ENCODE results near the gene SPRR2F. TPM values are rescaled to one million over a fixed set of nuclear protein-coding genes. Genes with fewer than 3 reads are reported as not detected.

SPRR2F gene
- total RNA-seq, 1 donor from 2014 or later, result not detected

- DNase-seq (ENCODE audit: low read depth), result no peak
- H3K27me3 ChIP-seq (ENCODE audit: control insufficient read depth, insufficient read depth, low read length), result no peaks in the 10 kb centered on the region
- TF ChIP-seq CTCF (IDR thresholded peaks at IDR 0.05; ENCODE audit: insufficient read depth, low read length, poor library complexity, severe bottlenecking), result no peak
- H3K36me3 ChIP-seq (ENCODE audit: control insufficient read depth, insufficient read depth, low read length), result no peaks in the 10 kb centered on the region
- no peak overlapping the region for H3K4me3 ChIP-seq (ENCODE audit: low read depth, low read length)
Measured at GRCh38 chr1:153095764-153096163, 17.6 kb downstream of the SPRR2F start.

GRCh38 chr1:153094426-153094825 is 18.9 kb downstream of the SPRR2F start, which contains the start of gene SPRR2E:
Gene SPRR2E, minus strand, starts transcription at chr1:153094526. Its CDS starts 775 bp downstream, at chr1:153093751.
- Histone ChIP-seq H3K36me3 (ENCODE audit: control insufficient read depth, insufficient read depth, low read length) (no peaks in the 10 kb centered on the region), H3K27me3 (ENCODE audit: control insufficient read depth, insufficient read depth, low read length) (no peaks in the 10 kb centered on the region), H3K4me3 (ENCODE audit: low read depth, low read length) (no peak within 1 kb of the TSS)
- TF ChIP-seq CTCF (IDR thresholded peaks at IDR 0.05; ENCODE audit: insufficient read depth, low read length, poor library complexity, severe bottlenecking), result no peak
- no peak for DNase-seq (ENCODE audit: low read depth)

DNA sequence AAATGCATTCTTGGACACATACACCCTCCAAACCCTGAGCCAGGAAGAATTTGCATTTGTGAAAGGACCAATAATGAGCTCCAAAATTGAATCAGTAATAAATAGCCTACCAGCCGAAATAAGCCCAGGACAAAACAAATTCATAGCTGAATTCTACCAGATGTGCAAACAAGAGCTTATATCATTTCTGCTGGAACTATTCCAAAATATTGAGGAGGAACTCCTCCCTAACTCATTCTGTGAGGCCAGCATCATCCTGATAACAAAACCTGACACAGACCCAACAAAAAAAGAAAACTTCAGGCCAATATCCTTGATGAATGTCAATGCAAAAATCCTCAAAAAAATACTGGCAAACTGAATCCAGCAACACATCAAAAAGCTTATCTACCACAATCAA is 25.7 kb downstream of the SPRR2F start:
- Histone ChIP-seq H3K27me3 (ENCODE audit: control insufficient read depth, insufficient read depth, low read length) (no peaks in the 10 kb centered on the region), H3K36me3 (ENCODE audit: control insufficient read depth, insufficient read depth, low read length) (no peaks in the 10 kb centered on the region), H3K4me3 (ENCODE audit: low read depth, low read length) (no peak overlapping the region)
- no peak for DNase-seq (ENCODE audit: low read depth)
- TF ChIP-seq CTCF (IDR thresholded peaks at IDR 0.05; ENCODE audit: insufficient read depth, low read length, poor library complexity, severe bottlenecking), result no peak

DNA sequence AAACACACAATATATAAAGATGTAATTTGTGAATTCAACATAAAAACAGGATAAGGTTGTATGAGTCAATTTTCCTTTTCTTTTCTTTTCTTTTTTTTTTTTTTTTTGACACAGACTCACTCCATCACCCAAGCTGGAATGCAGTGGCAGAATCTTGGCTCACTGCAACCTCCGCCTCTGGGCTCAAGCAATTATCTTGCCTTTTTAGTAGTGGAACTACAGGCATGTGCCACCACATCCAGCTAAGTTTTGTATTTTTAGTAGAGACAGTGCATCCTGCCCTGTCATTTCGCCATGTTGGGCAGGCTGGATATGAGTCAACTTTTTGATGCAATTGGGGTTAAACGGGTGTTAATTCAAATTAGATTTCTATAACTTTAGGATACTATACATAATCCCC is 31.6 kb downstream of the SPRR2F start:
- DNase-seq (ENCODE audit: low read depth), result no peak
- H3K4me3 ChIP-seq (ENCODE audit: low read depth, low read length), result no peak overlapping the region
- TF ChIP-seq CTCF (IDR thresholded peaks at IDR 0.05; ENCODE audit: insufficient read depth, low read length, poor library complexity, severe bottlenecking), result no peak
- no peaks in the 10 kb centered on the region for H3K27me3 ChIP-seq (ENCODE audit: control insufficient read depth, insufficient read depth, low read length)
- H3K36me3 ChIP-seq (ENCODE audit: control insufficient read depth, insufficient read depth, low read length), result no peaks in the 10 kb centered on the region

- Histone ChIP-seq H3K4me3 (ENCODE audit: low read depth, low read length) (no peak overlapping the region), H3K27me3 (ENCODE audit: control insufficient read depth, insufficient read depth, low read length) (no peaks in the 10 kb centered on the region), H3K36me3 (ENCODE audit: control insufficient read depth, insufficient read depth, low read length) (no peaks in the 10 kb centered on the region)
- no peak for DNase-seq (ENCODE audit: low read depth)
- TF ChIP-seq CTCF (IDR thresholded peaks at IDR 0.05; ENCODE audit: insufficient read depth, low read length, poor library complexity, severe bottlenecking), result no peak
Measured at GRCh38 chr1:153072806-153073726, 40.2 kb downstream of the SPRR2F start.

Data from kidney epithelial cell (primary cell).